HCT116 (cell line): ENCODE measurements around the gene CATSPERE. TPM values are rescaled to one million over a fixed set of nuclear protein-coding genes. Genes with fewer than 3 reads are reported as not detected.

ENCODE experiments used
- ATAC-seq: fragments of 200-7000 bp; cut with Tn5 transposase; 2 replicates; pipeline ENCODE4 v1.9.1; 2020; ENCODE audit warnings: mild to moderate bottlenecking, moderate library complexity
- BruUV-seq: library from RNA; stranded (reverse); fragments of 400-500 nt; replicated peaks from 2 replicates; lab custom pipeline; 2021; lab: Mats Ljungman, UMichigan
- CTCF ChIA-PET: fragments of 300-600 bp; sonication (Branson Sonifier 250); formaldehyde crosslinking; loops from one replicate; lab custom pipeline; 2021; ENCODE audit warnings: antibody characterized with exemption; lab: Charles Lee
- POLR2A ChIA-PET: fragments of 300-600, 350-600 bp; sonication (Branson Sonifier 250); formaldehyde crosslinking; loops from one replicate; lab custom pipeline; 2021; ENCODE audit warnings: antibody characterized with exemption; lab: Charles Lee
- RAD21 ChIA-PET, 2 experiments: fragments of 300-600 bp; sonication (Branson Sonifier 250); formaldehyde crosslinking; loops; one replicate each; lab custom pipeline; 2023; ENCODE audit warnings: low total read pairs in 2 of 2; ENCODE audit not compliant: uncharacterized antibody in 2 of 2, unreplicated experiment in 2 of 2, low non-redundant PET in 1 of 2; lab: Charles Lee
- DNase-seq: peaks from one replicate; pipeline ENCODE4 v3.0.0-alpha.2; 2010; ENCODE audit warnings: low read depth, low spot score
- H2AFZ ChIP-seq: fragments of 200-600 bp; shearing (Covaris generic), sonication (generic); 2 replicates; pipeline ENCODE4 v1.6.1; 2017; ENCODE audit warnings: low read depth, mixed run types, mixed read lengths, antibody characterized with exemption, low read length; ENCODE audit not compliant: poor library complexity, severe bottlenecking
- H3K27ac ChIP-seq: 2 replicates; pipeline ENCODE4 v1.5.1; 2012; ENCODE audit warnings: low read depth, low read length
- H3K27me3 ChIP-seq: fragments of 200-600 bp; sonication (generic); 2 replicates; pipeline ENCODE4 v1.6.1; 2016; ENCODE audit warnings: mixed run types, low read length, mixed read lengths; ENCODE audit not compliant: insufficient read depth
- H3K36me3 ChIP-seq, 2 experiments: fragments of 200-500 bp in 1 of 2; fragments of 200-600 bp in 1 of 2; sonication (Bioruptor generic) in 1 of 2; sonication (generic) in 1 of 2; 2 replicates each; pipeline versions ENCODE4 v1.5.1 to v1.6.1; 2014 to 2016; ENCODE audit warnings: low read length in 2 of 2, inconsistent platforms in 1 of 2, mixed read lengths in 1 of 2, mixed run types in 1 of 2; ENCODE audit not compliant: insufficient read depth in 2 of 2, control insufficient read depth in 1 of 2
- H3K4me1 ChIP-seq, 2 experiments: fragments of 200-600 bp in 1 of 2; sonication (generic) in 1 of 2; 2 replicates each; pipeline versions ENCODE4 v1.5.1 to v1.6.1; 2012 to 2017; ENCODE audit warnings: low read length in 2 of 2, inconsistent platforms in 1 of 2, mild to moderate bottlenecking in 1 of 2, mixed read lengths in 1 of 2, mixed run types in 1 of 2, moderate library complexity in 1 of 2; ENCODE audit not compliant: insufficient read depth in 2 of 2, control insufficient read depth in 1 of 2
- H3K4me2 ChIP-seq: fragments of 200-600 bp; sonication (generic); 2 replicates; pipeline ENCODE4 v1.6.1; 2017; ENCODE audit warnings: mixed run types, low read length, mixed read lengths
- H3K4me3 ChIP-seq, 2 experiments: fragments of 200-600 bp in 1 of 2; sonication (generic) in 1 of 2; replicated peaks in 1 of 2; 2 replicates each; pipeline ENCODE4 v1.5.1; 2011 to 2016; ENCODE audit warnings: low read length in 2 of 2, control low read depth in 1 of 2, low read depth in 1 of 2, mild to moderate bottlenecking in 1 of 2, mixed read lengths in 1 of 2, mixed run types in 1 of 2
- H3K79me2 ChIP-seq: fragments of 200-600 bp; sonication (generic); 2 replicates; pipeline ENCODE4 v1.6.1; 2017; ENCODE audit warnings: mild to moderate bottlenecking, mixed run types, low read length, moderate library complexity, mixed read lengths; ENCODE audit not compliant: insufficient read depth
- H3K9ac ChIP-seq: fragments of 200-600 bp; sonication (generic); 2 replicates; pipeline ENCODE4 v1.6.1; 2016; ENCODE audit warnings: low read length, mixed read lengths
- H3K9me2 ChIP-seq: fragments of 200-600 bp; sonication (generic), shearing (Covaris generic); 2 replicates; pipeline ENCODE4 v1.6.1; 2017; ENCODE audit warnings: mixed run types, mild to moderate bottlenecking, moderate library complexity; ENCODE audit not compliant: insufficient read depth
- H3K9me3 ChIP-seq, 2 experiments: fragments of 200-500 bp in 1 of 2; fragments of 200-600 bp in 1 of 2; sonication (Bioruptor generic) in 1 of 2; sonication (generic) in 1 of 2; 2 replicates each; pipeline ENCODE4 v1.6.1; 2014 to 2017; ENCODE audit warnings: low read length in 2 of 2, mixed read lengths in 2 of 2, inconsistent platforms in 1 of 2, low read depth in 1 of 2, mild to moderate bottlenecking in 1 of 2, mixed run types in 1 of 2, moderate library complexity in 1 of 2; ENCODE audit not compliant: control insufficient read depth in 1 of 2, insufficient read depth in 1 of 2
- H4K20me1 ChIP-seq: fragments of 200-600 bp; sonication (generic), shearing (Covaris generic); 2 replicates; pipeline ENCODE4 v1.6.1; 2017; ENCODE audit warnings: mixed run types, mild to moderate bottlenecking, moderate library complexity; ENCODE audit not compliant: insufficient read depth
- CEBPB ChIP-seq: IDR thresholded peaks from 2 replicates; pipeline ENCODE4 v1.6.1; 2012; ENCODE audit warnings: low read depth
- ELF1 ChIP-seq: IDR thresholded peaks from 2 replicates; pipeline ENCODE4 v1.6.1; 2012; ENCODE audit warnings: low read depth, borderline replicate concordance
- EZH2phosphoT487 ChIP-seq: fragments of 200-600 bp; IDR thresholded peaks from 2 replicates; pipeline ENCODE4 v1.6.1; 2018; ENCODE audit warnings: antibody characterized with exemption, borderline replicate concordance
- FOSL1 ChIP-seq: IDR thresholded peaks from 2 replicates; pipeline ENCODE4 v1.6.1; 2012; ENCODE audit warnings: low read depth
- JUND ChIP-seq: IDR thresholded peaks from 2 replicates; pipeline ENCODE4 v1.6.1; 2012
- MAX ChIP-seq: IDR thresholded peaks from 2 replicates; pipeline ENCODE4 v1.6.1; 2012
- RAD21 ChIP-seq: IDR thresholded peaks from 2 replicates; pipeline ENCODE4 v1.6.1; 2012; ENCODE audit warnings: low read depth, mild to moderate bottlenecking
- REST ChIP-seq: IDR thresholded peaks from 2 replicates; pipeline ENCODE4 v1.6.1; 2012; ENCODE audit warnings: low read depth
- SIN3A ChIP-seq: IDR thresholded peaks from 2 replicates; pipeline ENCODE4 v1.6.1; 2012; ENCODE audit warnings: low read depth
- SRF ChIP-seq: IDR thresholded peaks from 2 replicates; pipeline ENCODE4 v1.6.1; 2012; ENCODE audit warnings: low read depth
- YY1 ChIP-seq: IDR thresholded peaks from 2 replicates; pipeline ENCODE4 v1.6.1; 2011; ENCODE audit warnings: low read length, low read depth, moderate library complexity, mild to moderate bottlenecking; ENCODE audit not compliant: insufficient replicate concordance; ENCODE audit errors: extremely low read depth
- ZBTB33 ChIP-seq: IDR thresholded peaks from 2 replicates; pipeline ENCODE4 v1.6.1; 2011; ENCODE audit warnings: mild to moderate bottlenecking, low read length, moderate library complexity; ENCODE audit not compliant: insufficient replicate concordance; ENCODE audit errors: extremely low read depth
- ZFX ChIP-seq: fragments of 450-650 bp; IDR thresholded peaks from 2 replicates; pipeline ENCODE4 v1.6.1; 2017
- intact Hi-C: fragments of 100-400 bp; cut with micrococcal nuclease; formaldehyde crosslinking; loops from 2 replicates; pipeline ENCODE4 v1.10.0; 2022
- total RNA-seq: library from RNA; stranded (reverse); gene quantifications from one replicate; pipeline ENCODE4 v1.2.1, GENCODE V29; 2021; ENCODE audit not compliant: unreplicated experiment

The CATSPERE gene
- total RNA-seq, 1 experiment from 2014 or later = 0.34 TPM

- TF ChIP-seq ZBTB33 = peak; percentile 94
- peak; percentile 38; the same call in 1 of the 2 replicates for TF ChIP-seq SIN3A
- TF ChIP-seq JUND = no peak
- TF ChIP-seq SRF = peak; percentile 63
These were observed 8.9 kb upstream of the CATSPERE start (continued) for GRCh38 chr1:244451951-244452795.

GRCh38 chr1:244454412-244454811, 6.7 kb upstream of the CATSPERE start:
- CTCF ChIA-PET = no interaction called here
- POLR2A ChIA-PET = no interaction called here
- peaks cover under 1 to 8% of the 10 kb centered on the region in 2 experiments; a peak in 2 of 4 replicates for H3K36me3 ChIP-seq
- peaks cover 22% of the 10 kb centered on the region for H3K79me2 ChIP-seq
- H3K9me2 ChIP-seq = no peaks in the 10 kb centered on the region
- peaks cover 4 to 17% of the 10 kb centered on the region in 2 experiments; a peak in 3 of 4 replicates for H3K4me1 ChIP-seq
- H3K9me3 ChIP-seq = no peaks in the 10 kb centered on the region
- H3K4me2 ChIP-seq = no peak overlapping the region
- H2AFZ ChIP-seq = no peak overlapping the region
- intact Hi-C loops = loop anchor here (10.0 kb wide), 1 partner anchor 340 kb away; no protein-coding TSS in a partner anchor
- TF ChIP-seq ZFX = no peak
- no peak for TF ChIP-seq FOSL1
- TF ChIP-seq JUND = no peak
- TF ChIP-seq EZH2phosphoT487 = no peak
- TF ChIP-seq ELF1 = no peak
- TF ChIP-seq MAX = no peak
- no peak for TF ChIP-seq CEBPB
- TF ChIP-seq SIN3A = no peak
- TF ChIP-seq REST = no peak
- no peak for TF ChIP-seq RAD21
- TF ChIP-seq YY1 = no peak
- H3K27me3 ChIP-seq = no peaks in the 10 kb centered on the region
- H3K27ac ChIP-seq = no peak overlapping the region
- no peak overlapping the region for H3K4me3 ChIP-seq
- RAD21 ChIA-PET = no interaction called here
- no TSS peak for BruUV-seq
- H3K9ac ChIP-seq = no peak overlapping the region
- ATAC-seq = no peak
- no peak for DNase-seq
- H4K20me1 ChIP-seq = no peaks in the 10 kb centered on the region; the same call in 1 of the 2 replicates
